Mononuclear cell (primary cell): ENCODE measurements around the gene VTA1. TPM values are rescaled to one million over a fixed set of nuclear protein-coding genes. Genes with fewer than 3 reads are reported as not detected.
A peak's percentile ranks its signal among the peaks of the same experiment; 100 is the strongest.
"Not testable (repeated sequence)": the region's sequence is repeated elsewhere in the genome, so short reads cannot be mapped to it uniquely, and the experiment has no call there.

Experiments used
- H3K27me3 ChIP-seq: 2 replicates; pipeline ENCODE4 v1.6.0; 2011; ENCODE audit warnings: low read length, control low read depth; ENCODE audit not compliant: insufficient read depth
- H3K4me1 ChIP-seq: 2 replicates; pipeline ENCODE4 v1.5.1; 2011; ENCODE audit warnings: mild to moderate bottlenecking, low read length, control low read depth; ENCODE audit not compliant: insufficient read depth
- H3K4me3 ChIP-seq: 2 replicates; pipeline ENCODE4 v1.5.1; 2011; ENCODE audit warnings: mild to moderate bottlenecking, low read length, moderate library complexity
- H3K9me3 ChIP-seq: 2 replicates; pipeline ENCODE4 v1.5.1; 2011; ENCODE audit warnings: low read depth, mild to moderate bottlenecking, control low read depth, low read length
- total RNA-seq: library from RNA; depleted of rRNA; stranded (reverse); fragments of >200 nt; gene quantifications from one replicate; pipeline ENCODE4 v1.2.3, GENCODE V29; 2012

Gene VTA1
- 19.5 TPM for total RNA-seq

GRCh38 chr6:142146828-142147662 lies at the start of gene VTA1, which contains the start of gene NMBR:
Gene VTA1, plus strand, starts transcription at chr6:142147263. Its CDS starts 25 bp downstream, at chr6:142147288.
Gene NMBR, minus strand, starts transcription at chr6:142147122. Its CDS starts 58,464 bp downstream, at chr6:142088658.
- no peaks in the 10 kb centered on the region for H3K27me3 ChIP-seq
- H3K4me1 ChIP-seq = peaks cover 12% of the 10 kb centered on the region
- H3K4me3 ChIP-seq = peak within 1 kb of the TSS; percentile 90
- H3K9me3 ChIP-seq = no peaks in the 10 kb centered on the region

- not testable (repeated sequence) for H3K9me3 ChIP-seq, H3K27me3 ChIP-seq, H3K4me3 ChIP-seq, H3K4me1 ChIP-seq
Observed at GRCh38 chr6:142104820-142105219, 42.2 kb upstream of the VTA1 start.

GRCh38 chr6:142110820-142111219 lies 36.2 kb upstream of the VTA1 start:
- H3K27me3 ChIP-seq, H3K4me3 ChIP-seq, H3K4me1 ChIP-seq, H3K9me3 ChIP-seq: not testable (repeated sequence)

- no peaks in the 10 kb centered on the region for H3K27me3 ChIP-seq
- no peaks in the 10 kb centered on the region for H3K9me3 ChIP-seq
- H3K4me3 ChIP-seq = no peak overlapping the region
- no peaks in the 10 kb centered on the region for H3K4me1 ChIP-seq
Observed at GRCh38 chr6:142112451-142113061, 34.5 kb upstream of the VTA1 start.

- H3K4me1 ChIP-seq = no peaks in the 10 kb centered on the region
- peaks cover 5% of the 10 kb centered on the region for H3K27me3 ChIP-seq
- no peaks in the 10 kb centered on the region for H3K9me3 ChIP-seq
- no peak overlapping the region for H3K4me3 ChIP-seq
Observed at GRCh38 chr6:142117366-142117765, 29.7 kb upstream of the VTA1 start.

GRCh38 chr6:142118328-142118727 lies 28.7 kb upstream of the VTA1 start:
- no peaks in the 10 kb centered on the region for H3K9me3 ChIP-seq
- no peak overlapping the region for H3K4me3 ChIP-seq
- no peaks in the 10 kb centered on the region for H3K4me1 ChIP-seq
- peaks cover 5% of the 10 kb centered on the region for H3K27me3 ChIP-seq

- no peaks in the 10 kb centered on the region for H3K4me1 ChIP-seq
Observed at GRCh38 chr6:142118925-142119324, 28.1 kb upstream of the VTA1 start.

GRCh38 chr6:142121342-142121741 lies 25.7 kb upstream of the VTA1 start:
- no peak overlapping the region for H3K4me3 ChIP-seq
- H3K27me3 ChIP-seq = peaks cover 5% of the 10 kb centered on the region
- no peaks in the 10 kb centered on the region for H3K4me1 ChIP-seq
- H3K9me3 ChIP-seq = no peaks in the 10 kb centered on the region

More at GRCh38 chr6:142118925-142119324, 28.1 kb upstream of the VTA1 start:
- H3K9me3 ChIP-seq = no peaks in the 10 kb centered on the region
- peaks cover 5% of the 10 kb centered on the region for H3K27me3 ChIP-seq
- no peak overlapping the region for H3K4me3 ChIP-seq

- no peaks in the 10 kb centered on the region for H3K4me1 ChIP-seq
- H3K4me3 ChIP-seq = no peak overlapping the region
Observed at GRCh38 chr6:142130814-142131213, 16.2 kb upstream of the VTA1 start.

GRCh38 chr6:142132625-142133024 lies 14.4 kb upstream of the VTA1 start, which contains the start of gene GJE1:
Gene GJE1, plus strand, starts transcription at chr6:142132925. Its CDS starts 234 bp downstream, at chr6:142133159.
- peaks cover 22% of the 10 kb centered on the region for H3K27me3 ChIP-seq
- H3K4me1 ChIP-seq = no peaks in the 10 kb centered on the region
- no peak within 1 kb of the TSS for H3K4me3 ChIP-seq
- H3K9me3 ChIP-seq = no peaks in the 10 kb centered on the region

More at GRCh38 chr6:142130814-142131213, 16.2 kb upstream of the VTA1 start:
- Histone ChIP-seq H3K9me3 (no peaks in the 10 kb centered on the region), H3K27me3 (peaks cover 26% of the 10 kb centered on the region)

- Histone ChIP-seq H3K27me3 (peaks cover 15% of the 10 kb centered on the region), H3K9me3 (no peaks in the 10 kb centered on the region), H3K4me1 (no peaks in the 10 kb centered on the region), H3K4me3 (no peak overlapping the region)
Observed at GRCh38 chr6:142138876-142139275, 8.2 kb upstream of the VTA1 start.

GRCh38 chr6:142141531-142141930 lies 5.5 kb upstream of the VTA1 start:
- H3K4me3 ChIP-seq, H3K4me1 ChIP-seq, H3K9me3 ChIP-seq: not testable (repeated sequence)
- peaks cover 12% of the 10 kb centered on the region for H3K27me3 ChIP-seq

GRCh38 chr6:142152746-142153145 lies 5.7 kb downstream of the VTA1 start:
- Histone ChIP-seq H3K27me3 (no peaks in the 10 kb centered on the region), H3K4me1 (peaks cover 15% of the 10 kb centered on the region), H3K4me3 (no peak overlapping the region), H3K9me3 (no peaks in the 10 kb centered on the region)

GRCh38 chr6:142153196-142153595 lies 6.1 kb downstream of the VTA1 start:
- Histone ChIP-seq H3K4me3 (no peak overlapping the region), H3K4me1 (peaks cover 12% of the 10 kb centered on the region)

GRCh38 chr6:142154336-142154735 lies 7.3 kb downstream of the VTA1 start:
- Histone ChIP-seq H3K27me3 (no peaks in the 10 kb centered on the region), H3K4me1 (peaks cover 5% of the 10 kb centered on the region), H3K9me3 (no peaks in the 10 kb centered on the region), H3K4me3 (no peak overlapping the region)

More at GRCh38 chr6:142153196-142153595, 6.1 kb downstream of the VTA1 start:
- Histone ChIP-seq H3K27me3 (no peaks in the 10 kb centered on the region), H3K9me3 (no peaks in the 10 kb centered on the region)
